Measurements from ENCODE around the gene R3HDM2.

The R3HDM2 gene

DNA sequence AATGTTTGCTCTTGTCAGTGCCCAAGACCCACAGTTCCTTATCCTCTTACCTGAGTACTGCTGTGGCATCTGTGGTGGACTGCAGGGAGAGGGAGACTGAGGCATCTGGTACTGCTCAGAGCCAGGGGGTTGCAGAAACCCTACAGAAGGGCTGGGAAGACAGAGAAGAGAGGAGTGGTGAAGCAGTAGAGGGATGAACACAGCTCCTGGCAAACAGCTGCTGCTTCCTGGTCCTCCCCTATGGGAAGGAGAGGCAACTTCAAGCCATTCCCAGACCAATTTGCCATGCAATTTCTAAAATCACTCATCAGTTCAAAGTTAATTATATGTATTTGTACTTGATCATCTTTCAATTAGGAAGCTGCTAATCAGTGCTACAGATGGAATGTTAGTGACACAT, 164.2 kb downstream of the R3HDM2 start:
- DNase-seq (ENCODE audit: low spot score) = no peak

DNA sequence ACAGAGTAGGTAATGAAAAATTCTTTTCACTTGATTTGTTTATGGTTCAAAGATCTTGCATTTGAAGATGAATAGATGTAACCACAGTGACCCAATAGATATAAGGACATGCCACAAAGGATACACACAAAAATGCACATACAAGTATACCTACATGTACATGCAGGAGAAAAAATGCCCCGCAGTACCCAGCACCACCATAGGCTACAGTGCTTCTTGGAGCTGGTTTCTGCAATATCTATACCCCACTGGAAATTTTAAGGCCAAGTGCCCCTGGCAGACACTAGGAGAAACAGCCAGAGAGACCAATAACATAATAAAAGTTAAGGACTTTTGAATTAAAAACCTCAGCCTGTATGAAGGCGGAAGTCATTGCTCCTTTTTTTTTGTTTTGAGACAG, 167.7 kb downstream of the R3HDM2 start:
- no peak for DNase-seq (ENCODE audit: low spot score)

DNA sequence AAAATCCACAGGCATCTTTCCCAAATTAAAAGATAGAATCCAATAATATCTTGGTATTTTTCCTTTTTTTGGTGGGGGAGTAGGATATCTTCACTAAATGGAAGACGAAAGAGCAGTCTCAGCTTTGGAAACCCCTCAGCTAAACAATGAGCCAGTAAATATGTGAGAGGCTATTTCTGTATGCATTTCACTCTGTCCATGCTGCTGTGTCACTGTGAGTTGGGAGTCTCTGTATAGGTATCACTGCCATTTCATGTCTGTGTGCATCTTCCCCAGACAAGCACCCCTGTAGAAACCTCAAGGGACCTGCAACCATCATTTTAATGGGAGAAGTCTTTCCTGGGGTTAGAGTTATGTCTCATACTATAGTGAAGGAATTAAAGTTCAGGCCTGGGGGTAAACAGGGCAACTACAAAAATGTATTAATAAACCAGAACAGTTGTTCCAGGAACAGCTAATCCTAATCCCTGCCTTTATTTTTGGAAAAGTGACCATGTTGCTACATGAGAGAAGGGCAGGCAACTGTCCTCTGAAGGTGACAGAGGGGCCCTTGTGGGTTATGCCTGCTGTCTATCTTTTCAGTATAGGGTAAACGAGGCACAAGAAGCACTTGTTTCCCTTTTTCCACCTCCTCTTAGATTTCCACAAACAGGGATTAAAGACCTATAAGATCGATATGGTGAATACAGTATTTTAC, 168.6 kb downstream of the R3HDM2 start:
- no peak for DNase-seq (ENCODE audit: low spot score)

DNA sequence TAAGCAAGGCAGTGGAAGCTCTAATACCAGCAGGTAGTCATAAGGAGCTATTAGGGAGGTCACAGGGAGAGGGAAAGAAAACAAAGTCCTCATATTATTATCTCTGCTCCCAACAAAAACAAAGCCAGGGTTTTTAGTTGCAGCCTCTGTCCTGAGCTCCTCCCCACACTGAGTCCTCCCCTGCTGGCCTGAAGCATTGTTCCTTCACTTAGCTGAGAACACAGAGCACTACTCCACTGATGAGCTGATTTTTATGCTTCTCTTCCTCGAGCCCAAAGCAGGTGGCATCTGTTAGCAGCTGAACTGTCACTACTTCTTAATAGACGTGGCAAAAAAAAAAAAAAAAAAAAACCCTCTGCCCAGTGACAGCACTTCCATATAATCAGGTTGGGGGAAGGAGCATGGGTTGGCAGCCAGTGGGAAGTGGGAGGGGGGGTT, 169.4 kb downstream of the R3HDM2 start:
- DNase-seq (ENCODE audit: low spot score) = no peak

DNA sequence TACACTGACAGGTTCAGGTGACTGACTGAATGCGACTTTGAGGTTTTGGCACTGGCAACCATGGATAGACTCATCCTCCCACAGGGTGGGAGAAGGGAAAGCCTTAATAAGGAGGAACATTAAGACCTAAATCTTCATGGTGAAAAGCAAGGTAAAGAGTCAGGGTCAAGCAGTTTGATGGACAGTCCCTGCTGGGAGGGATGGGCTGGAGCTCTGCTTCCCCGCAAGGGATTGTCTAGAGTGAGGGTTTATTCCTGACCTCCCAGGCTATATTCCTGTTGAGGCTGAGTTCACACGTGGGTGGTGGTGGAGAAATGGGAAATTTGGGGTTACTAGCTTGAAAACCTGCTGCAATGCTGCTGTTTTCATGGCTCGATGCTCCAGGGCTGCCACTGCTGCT, 170.5 kb downstream of the R3HDM2 start:
- DNase-seq (ENCODE audit: low spot score) = no peak

DNA sequence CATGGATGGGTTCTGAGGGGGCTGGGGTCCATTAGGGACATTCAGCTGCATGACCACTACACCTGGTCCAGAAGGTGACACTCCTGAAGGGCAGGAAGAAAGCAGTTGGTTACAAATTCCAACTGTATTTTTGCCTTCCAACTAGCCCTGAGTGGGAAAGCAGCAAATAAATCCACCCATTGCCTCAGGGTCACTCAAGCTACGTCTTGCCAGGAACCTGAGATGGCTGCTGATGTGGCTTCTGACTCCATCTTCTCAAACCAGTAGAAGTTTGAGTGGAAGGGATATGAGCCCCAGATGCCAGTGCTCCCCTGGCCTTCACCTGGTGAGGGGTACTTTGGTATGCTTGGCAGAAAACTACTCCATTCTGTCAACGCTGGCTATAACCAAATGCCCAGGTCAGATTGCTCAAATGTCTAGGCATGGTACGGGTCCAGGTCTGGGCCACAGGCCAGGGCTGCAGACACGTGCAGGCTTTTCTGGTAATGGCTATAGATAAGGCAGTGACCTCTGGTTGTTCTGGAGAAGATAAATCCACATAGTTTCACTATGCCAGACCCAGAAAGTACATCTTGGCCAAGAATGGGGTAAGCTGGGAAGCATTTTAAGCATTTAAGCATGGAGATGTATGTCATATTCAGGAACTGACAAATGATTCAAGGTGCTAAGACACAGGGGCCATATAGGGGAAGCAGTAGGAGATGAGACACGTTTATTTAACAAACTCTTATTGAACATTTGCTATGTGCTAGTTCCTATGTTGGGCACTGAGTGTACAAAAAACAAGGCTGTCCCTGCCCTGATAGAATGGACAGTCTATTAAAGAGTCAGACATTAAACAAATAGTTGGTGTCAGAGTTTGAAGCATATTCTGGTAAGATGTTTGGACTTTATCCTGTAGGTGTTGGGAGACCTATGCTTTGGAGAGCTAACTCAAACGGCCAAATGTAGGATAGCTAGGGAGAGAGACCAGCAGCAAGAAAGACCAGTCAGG, 171.6 kb downstream of the R3HDM2 start:
- no peak for DNase-seq (ENCODE audit: low spot score)

DNA sequence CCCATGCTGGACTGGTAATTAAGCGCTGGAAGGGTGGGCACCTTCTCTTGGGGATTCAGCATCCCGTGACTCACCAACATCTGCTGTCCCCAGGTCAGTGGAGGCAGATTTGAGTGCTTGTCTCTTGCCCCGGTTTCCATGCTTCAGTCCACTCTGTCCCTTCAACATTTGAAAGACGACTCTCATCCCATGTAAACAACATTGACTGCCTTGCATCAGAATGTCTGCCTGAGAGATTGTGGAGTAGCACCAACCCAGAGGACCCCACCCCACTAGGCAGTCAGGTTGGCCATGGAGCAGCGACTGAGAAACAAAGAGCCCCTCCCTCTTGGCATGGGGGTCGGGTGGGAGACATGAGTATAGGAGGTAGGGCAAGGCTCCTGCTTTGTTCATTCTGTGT, 174.9 kb downstream of the R3HDM2 start:
- no peak for DNase-seq (ENCODE audit: low spot score)

DNA sequence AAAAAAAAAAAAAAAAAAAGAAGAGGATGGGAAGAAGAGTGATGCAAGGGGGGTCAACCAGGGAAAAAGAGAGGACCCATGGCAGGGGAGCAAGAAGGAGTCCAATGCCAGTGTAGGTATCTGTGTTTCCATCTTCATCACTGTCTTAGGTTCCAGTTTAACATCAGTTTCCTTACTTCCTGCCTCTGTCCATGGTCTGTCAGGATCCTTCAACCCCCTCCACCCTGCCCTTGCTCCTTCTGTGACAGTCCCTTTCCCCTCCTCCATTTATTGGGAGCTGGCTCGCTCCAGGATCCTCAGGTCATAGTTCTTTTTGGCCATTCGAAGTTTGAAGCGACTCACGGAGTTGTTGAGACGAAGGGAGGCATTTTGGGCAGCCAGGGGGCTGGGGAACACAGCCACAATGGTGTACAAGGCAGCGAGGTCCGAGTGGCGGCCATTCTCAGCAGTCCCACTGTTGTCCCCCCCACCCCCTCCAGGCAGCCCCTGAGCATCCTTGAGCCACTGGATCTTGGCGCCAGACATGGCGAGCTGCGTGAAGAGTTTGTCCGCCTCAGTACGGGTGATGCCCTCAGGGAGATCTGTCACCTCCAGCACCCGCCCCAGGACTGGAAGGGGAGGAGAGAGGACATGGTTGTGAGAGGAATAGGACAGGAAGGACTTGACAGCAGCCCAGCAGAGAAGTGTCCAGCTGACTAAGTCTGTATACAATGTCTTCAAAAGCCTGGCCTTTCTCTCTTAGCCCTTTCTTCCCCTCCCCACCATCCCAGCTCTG, 176.2 kb downstream of the R3HDM2 start:
- no peak for DNase-seq (ENCODE audit: low spot score)

DNA sequence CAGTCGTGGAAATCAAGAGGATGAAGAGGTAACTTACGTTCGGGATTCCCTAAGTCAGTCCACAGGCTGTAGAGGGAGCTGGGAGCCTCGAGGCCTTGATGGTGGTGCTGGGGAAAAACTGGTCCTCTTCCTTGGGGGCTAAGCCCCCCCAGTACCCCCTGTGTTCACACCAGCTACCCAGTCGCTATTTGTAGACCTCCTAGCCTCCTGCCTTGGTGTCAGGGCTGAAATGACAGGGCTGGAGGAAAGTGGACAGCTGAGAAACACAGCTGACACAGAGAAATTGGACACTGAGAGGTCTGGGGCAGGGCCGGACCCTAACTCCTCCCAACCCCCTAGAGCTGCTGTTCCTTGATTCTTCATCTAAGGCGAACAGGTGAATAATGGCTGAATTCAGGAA, 179.9 kb downstream of the R3HDM2 start, which contains the start of gene STAC3:
TSS of gene STAC3 (minus strand) at position 232 of the 400 bp plus-strand sequence. CDS start 1,551 bp downstream, outside the sequence.
- DNase-seq (ENCODE audit: low spot score) = no peak

DNA sequence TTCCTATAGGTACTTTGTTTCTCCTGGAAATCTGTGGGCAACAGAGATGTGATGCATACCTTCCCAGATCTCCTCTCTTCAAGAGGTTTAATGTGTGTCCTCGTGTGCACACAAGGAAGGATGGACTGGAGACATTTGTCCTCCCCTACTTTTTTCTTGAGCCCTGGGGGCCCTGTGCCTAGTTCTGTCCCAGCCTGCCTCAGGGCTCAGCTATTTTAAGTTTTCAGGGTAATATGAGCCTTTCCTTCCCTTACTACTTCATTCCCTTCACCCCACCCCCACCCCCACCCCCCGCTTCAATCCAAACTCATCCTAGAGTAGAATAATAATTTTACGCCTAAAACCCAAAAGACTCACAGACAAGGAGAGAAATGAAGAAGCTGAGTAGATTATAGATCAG, 180.3 kb downstream of the R3HDM2 start:
- no peak for DNase-seq (ENCODE audit: low spot score)

DNA sequence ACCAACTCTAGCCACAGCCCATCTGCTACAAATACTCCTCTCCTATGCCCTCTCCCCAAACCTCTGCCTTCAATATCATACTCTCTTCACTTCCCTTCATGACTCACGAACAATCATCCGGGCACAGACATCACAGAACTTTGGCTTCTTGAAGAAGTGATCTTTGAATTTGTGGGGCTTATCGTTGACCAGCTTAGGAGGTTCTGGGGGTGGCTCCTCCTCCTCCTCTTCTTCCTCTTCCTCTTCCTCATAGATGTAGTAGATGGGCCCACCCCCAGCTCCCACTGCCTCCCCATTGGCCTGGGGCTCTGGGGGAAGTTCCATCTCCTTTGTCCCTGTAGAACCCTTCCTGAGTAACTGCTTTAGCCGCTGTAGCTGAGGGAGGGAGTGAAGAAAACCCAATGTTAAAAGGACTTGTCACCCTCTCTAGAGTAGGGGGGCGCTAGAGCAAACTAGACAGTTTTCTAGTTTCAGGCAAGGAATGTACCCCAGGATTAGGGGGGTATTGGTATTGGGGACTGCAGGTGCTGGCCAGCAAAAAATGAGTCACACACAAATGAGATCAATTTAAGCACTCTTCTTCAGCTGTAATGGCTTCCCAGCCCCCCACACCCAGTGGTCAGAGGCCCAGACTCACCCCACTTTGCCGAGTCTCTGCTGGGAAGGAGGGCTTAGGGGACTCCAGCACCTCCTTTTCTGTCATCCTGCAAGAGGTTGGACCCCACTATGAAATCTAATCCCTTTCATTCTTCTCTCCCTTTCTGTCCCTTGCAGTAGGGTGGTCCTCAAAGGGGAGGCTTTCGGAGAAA, 181.7 kb downstream of the R3HDM2 start:
- DNase-seq (ENCODE audit: low spot score) = no peak

DNA sequence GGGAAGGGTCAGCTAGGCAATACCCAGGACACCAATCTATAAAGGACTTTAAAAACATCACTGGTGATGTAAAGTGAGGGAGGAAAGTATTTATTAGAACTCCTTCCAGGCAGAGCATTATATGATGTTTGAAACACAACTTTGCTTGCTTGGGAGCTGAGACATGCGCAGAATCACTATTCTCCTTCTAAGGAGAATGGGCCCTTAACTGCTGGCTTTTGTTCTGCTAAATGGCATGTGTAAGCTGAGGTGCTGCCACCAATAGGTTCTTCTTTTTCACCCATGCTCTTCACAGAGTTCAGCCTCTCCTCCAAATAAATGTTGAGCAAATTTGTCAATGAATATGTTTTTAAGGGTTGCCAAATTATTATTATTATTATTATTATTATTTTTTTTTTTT, 183.8 kb downstream of the R3HDM2 start:
- no peak for DNase-seq (ENCODE audit: low spot score)

DNA sequence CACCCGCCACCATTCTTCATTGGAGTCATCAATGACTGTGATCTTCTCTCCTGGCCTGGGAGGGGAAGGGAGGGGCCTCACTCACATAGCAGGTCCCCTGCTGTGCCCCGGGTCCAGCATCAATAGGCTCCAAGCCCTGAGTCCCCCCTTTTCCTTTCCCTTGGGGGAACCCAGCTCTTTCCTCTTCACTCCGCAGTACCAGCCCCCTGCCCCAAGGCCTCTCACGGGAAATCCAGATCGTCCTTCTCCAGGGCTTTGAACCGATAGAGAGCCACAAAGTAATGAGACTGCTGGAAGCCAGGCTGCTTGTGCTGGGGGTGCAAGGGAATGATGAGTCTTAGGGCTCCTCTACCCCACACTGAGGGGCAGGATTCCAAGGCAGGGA, 186.5 kb downstream of the R3HDM2 start:
- DNase-seq (ENCODE audit: low spot score) = no peak

DNA sequence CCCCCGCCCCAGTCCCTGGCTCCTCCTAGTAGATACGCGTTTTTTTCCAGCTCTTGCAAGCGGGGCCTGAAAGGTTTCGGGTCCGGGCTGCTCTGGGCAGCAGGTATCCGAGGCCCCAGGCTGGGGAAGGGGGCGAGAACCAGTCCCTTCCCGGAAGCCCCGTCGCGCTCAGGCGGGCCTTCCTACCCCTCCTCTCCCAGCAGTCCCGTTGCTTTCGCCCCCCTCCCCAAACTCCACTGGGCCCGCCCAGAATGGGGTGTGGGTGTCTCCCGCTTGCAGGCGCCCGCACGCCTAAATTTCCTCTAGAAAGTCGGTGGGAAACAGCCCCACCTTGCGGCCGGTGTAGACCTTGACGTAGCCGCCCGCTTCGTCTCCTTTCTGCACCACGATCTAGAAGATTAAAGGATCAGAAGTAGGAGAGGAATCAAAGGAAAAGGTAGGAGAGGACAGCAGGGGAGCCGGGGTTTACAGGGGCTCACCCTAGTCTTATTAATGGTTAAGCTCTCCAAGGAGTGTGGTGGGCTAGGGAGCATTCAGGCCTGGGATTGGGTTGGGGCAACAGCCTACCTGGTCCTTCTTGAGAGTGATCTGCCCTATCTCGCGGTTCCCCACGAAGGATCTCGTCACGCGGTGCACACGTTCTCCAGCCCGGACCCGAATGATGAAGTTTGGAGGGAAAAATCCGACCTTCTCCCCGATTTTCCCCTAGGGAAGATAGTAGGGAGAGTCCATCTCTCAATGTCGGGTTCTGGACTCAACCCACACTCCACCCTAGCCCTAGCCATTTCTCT, 187.1 kb downstream of the R3HDM2 start:
- DNase-seq (ENCODE audit: low spot score) = peak; percentile 86

DNA sequence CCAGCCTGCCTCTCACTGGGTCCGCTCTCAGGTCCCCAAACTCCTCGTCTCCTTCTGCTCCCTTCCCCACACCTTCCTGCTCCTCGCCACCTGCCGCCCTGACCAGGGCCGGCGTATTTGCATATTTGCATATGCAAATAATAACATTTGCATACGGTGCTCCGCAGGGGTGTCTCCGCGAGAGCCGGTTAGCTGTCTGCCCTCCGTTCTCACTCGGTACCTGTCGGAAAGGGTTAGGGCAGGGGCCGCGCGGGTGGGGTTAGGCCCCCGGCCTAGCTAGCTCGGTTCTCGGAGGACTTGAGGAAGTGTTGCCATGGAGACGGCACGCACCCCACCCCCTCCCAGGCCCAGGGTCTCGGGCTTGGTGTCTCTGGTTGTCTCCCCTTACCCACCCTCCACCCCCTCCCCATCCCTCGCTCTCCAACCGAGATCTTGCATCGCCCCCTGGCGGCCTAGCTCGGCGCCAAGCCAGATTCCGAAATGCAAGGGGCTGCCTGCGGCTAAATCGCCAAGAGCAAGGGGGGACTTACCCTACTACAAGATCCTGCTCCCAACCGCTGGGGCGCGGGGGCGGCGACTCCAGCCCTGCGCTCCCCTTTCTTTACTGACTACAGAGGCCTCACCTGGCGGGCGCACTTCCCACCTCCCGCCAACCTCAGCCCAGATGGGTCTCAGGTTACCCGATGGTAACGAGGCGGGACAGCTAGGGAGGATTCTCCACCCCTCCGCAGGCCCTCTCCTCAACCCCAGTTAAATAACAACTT, 188.0 kb downstream of the R3HDM2 start:
- DNase-seq (ENCODE audit: low spot score) = peak; percentile 57

DNA sequence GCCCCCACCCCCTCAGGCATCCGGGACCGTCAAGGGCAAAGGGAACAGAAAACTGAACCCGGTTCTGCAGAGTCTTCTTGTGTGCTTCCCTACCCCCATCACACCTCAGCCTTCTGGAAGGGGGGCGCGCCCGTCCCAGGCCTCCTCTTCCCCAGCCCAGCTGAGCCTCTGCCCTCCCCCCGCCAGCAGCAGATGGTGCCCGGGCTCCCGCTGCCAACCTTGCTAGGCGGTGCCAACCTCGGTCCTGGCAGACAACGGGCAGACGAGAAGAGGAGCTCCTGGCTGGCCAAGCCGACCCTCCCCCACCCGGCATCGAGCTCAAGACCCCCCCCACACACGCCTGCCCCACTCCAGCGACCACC, 188.5 kb downstream of the R3HDM2 start:
- DNase-seq (ENCODE audit: low spot score) = no peak

DNA sequence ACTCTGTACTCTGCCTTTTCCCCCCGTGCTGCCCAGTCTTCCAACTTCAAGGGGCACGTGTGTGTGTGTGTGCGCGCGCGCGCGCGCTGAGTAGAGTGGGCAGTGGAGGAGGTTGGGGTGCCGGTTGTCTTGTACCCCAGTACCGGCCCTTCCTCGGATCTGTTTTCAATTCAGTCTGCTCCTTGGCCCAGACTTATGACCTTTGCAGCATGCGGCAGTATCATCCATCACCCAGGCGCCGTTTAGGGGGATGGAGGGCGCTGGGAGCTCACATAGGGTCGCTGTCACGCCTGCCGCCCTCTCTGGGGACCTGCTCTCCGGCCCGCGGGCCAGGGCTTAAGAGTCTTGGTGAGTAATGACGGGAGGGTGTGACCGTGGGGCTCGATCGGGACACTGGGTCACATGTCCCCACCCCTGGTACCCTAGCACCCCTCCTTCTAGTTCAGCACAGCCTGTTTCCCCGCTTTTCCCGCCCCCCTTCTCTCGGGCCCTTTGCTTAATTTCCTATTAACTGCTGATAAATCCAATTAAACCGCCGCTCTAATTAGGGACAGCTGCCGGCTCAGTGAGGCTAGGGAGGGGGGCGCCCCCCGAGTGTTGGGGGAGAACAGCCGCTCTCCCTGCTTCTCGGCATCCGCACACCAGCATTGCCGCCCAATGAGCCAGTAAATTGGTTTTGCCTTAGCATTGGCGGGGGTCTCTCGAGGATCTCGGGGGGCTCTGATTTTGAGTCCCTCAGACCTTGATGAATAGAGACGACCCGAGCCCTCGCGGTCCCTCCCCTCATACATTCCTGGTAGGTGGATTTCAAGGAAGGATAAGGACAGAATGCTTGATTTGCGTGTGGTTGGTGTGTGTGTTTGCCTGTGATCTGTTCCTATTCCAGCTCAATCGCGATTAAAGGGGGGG, 189.2 kb downstream of the R3HDM2 start:
- DNase-seq (ENCODE audit: low spot score) = no peak

DNA sequence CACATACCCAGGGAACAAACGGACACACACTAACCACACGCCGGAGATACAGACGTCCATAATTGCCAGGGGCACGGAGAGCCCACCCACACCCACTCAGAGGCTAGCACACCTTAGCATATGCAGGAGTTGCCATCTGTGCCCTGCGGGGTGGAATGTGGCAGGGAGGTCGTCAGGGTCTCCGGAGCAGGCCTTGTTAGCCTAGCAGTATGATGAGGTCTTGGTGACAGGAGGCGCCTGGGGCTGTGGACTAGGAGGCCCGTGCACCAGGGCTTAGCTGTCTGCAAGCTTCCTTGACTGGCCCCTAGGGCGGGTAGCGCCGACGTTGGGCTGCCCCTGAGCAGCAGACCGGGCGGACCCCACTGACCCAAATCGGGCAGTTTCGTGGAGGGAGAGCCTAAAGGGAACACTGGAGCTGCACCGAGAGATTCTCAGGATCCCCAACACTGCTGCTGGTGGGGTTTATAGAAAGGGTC, 189.9 kb downstream of the R3HDM2 start:
- no peak for DNase-seq (ENCODE audit: low spot score)
